Nephron progenitor cell (in vitro differentiated cells): ENCODE data around the gene SLC19A3.

Source experiments
- DNase-seq: peaks from one replicate; pipeline ENCODE4 v3.0.0; 2021
- H3K27ac Mint-ChIP-seq: 2 replicates; pipeline ENCODE4 v1.8.0; 2021; ENCODE audit warnings: mild to moderate bottlenecking, moderate library complexity, mixed read lengths
- H3K27me3 Mint-ChIP-seq: 2 replicates; pipeline ENCODE4 v1.8.0; 2021; ENCODE audit warnings: mild to moderate bottlenecking, low read depth, mixed read lengths; ENCODE audit not compliant: poor library complexity
- H3K36me3 Mint-ChIP-seq: 2 replicates; pipeline ENCODE4 v1.8.0; 2021; ENCODE audit warnings: low read depth, mixed read lengths
- H3K4me1 Mint-ChIP-seq: 2 replicates; pipeline ENCODE4 v1.8.0; 2021; ENCODE audit warnings: mixed read lengths
- H3K4me3 Mint-ChIP-seq: 2 replicates; pipeline ENCODE4 v1.8.0; 2021; ENCODE audit warnings: mild to moderate bottlenecking, moderate library complexity, mixed read lengths
- H3K9me3 Mint-ChIP-seq: 2 replicates; pipeline ENCODE4 v1.8.0; 2021; ENCODE audit warnings: mild to moderate bottlenecking, moderate library complexity, mixed read lengths
- CTCF ChIP-seq: fragments of 200-600 bp; sonication (generic); IDR thresholded peaks from 2 replicates; pipeline ENCODE4 v1.5.0; 2021; ENCODE audit warnings: antibody characterized with exemption

Gene SLC19A3

GRCh38 chr2:227654426-227654825, 63.4 kb downstream of the SLC19A3 start:
- H3K36me3 Mint-ChIP-seq, result no peaks in the 10 kb centered on the region
- no peak overlapping the region for H3K4me3 Mint-ChIP-seq
- no peak for DNase-seq
- H3K27me3 Mint-ChIP-seq, result peaks cover 4% of the 10 kb centered on the region
- no peaks in the 10 kb centered on the region for H3K4me1 Mint-ChIP-seq
- no peak for TF ChIP-seq CTCF
- no peaks in the 10 kb centered on the region for H3K9me3 Mint-ChIP-seq
- no peak overlapping the region for H3K27ac Mint-ChIP-seq

GRCh38 chr2:227653419-227653818, 64.4 kb downstream of the SLC19A3 start:
- H3K36me3 Mint-ChIP-seq, result no peaks in the 10 kb centered on the region
- H3K27ac Mint-ChIP-seq, result no peak overlapping the region
- no peak overlapping the region for H3K4me3 Mint-ChIP-seq
- peaks cover 3% of the 10 kb centered on the region for H3K27me3 Mint-ChIP-seq
- peaks cover under 1% of the 10 kb centered on the region for H3K4me1 Mint-ChIP-seq
- DNase-seq, result no peak
- TF ChIP-seq CTCF, result no peak
- no peaks in the 10 kb centered on the region for H3K9me3 Mint-ChIP-seq

GRCh38 chr2:227643990-227644551, 73.8 kb downstream of the SLC19A3 start:
- no peaks in the 10 kb centered on the region for H3K9me3 Mint-ChIP-seq
- no peak for DNase-seq
- H3K27ac Mint-ChIP-seq, result no peak overlapping the region
- H3K4me1 Mint-ChIP-seq, result peaks cover 23% of the 10 kb centered on the region
- no peaks in the 10 kb centered on the region for H3K27me3 Mint-ChIP-seq
- no peaks in the 10 kb centered on the region for H3K36me3 Mint-ChIP-seq
- H3K4me3 Mint-ChIP-seq, result no peak overlapping the region
- TF ChIP-seq CTCF, result no peak

- H3K9me3 Mint-ChIP-seq, result no peaks in the 10 kb centered on the region
- DNase-seq, result no peak
- no peak for TF ChIP-seq CTCF
- no peaks in the 10 kb centered on the region for H3K36me3 Mint-ChIP-seq
- H3K27me3 Mint-ChIP-seq, result no peaks in the 10 kb centered on the region
- H3K4me3 Mint-ChIP-seq, result no peak overlapping the region
- H3K4me1 Mint-ChIP-seq, result peaks cover 15% of the 10 kb centered on the region
- no peak overlapping the region for H3K27ac Mint-ChIP-seq
Measured at GRCh38 chr2:227642656-227643055, 75.2 kb downstream of the SLC19A3 start.

GRCh38 chr2:227634201-227634600, 83.6 kb downstream of the SLC19A3 start:
- Mint-ChIP-seq H3K9me3 (no peaks in the 10 kb centered on the region), H3K27me3 (no peaks in the 10 kb centered on the region), H3K36me3 (no peaks in the 10 kb centered on the region), H3K4me1 (no peaks in the 10 kb centered on the region), H3K27ac (no peak overlapping the region), H3K4me3 (no peak overlapping the region)
- TF ChIP-seq CTCF, result no peak
- no peak for DNase-seq
